HG03097 (cell line): ENCODE results near the gene DIPK1C.

Experiments used
- ATAC-seq: cut with Tn5 transposase; IDR thresholded peaks from one replicate; pipeline ENCODE4 v1.9.1; 2021; ENCODE audit not compliant: unreplicated experiment, low FRiP score

DIPK1C gene

GRCh38 chr18:74486119-74486849 is 29.2 kb upstream of the DIPK1C start:
- no peak for ATAC-seq

GRCh38 chr18:74482697-74483096 is 25.6 kb upstream of the DIPK1C start:
- ATAC-seq = no peak

GRCh38 chr18:74480149-74480651 is 23.1 kb upstream of the DIPK1C start:
- ATAC-seq = no peak

- no peak for ATAC-seq
Measured at GRCh38 chr18:74479486-74480148, 22.5 kb upstream of the DIPK1C start.

GRCh38 chr18:74478880-74479279 is 21.8 kb upstream of the DIPK1C start:
- ATAC-seq = no peak

- no peak for ATAC-seq
Measured at GRCh38 chr18:74478316-74478715, 21.2 kb upstream of the DIPK1C start.

DNA sequence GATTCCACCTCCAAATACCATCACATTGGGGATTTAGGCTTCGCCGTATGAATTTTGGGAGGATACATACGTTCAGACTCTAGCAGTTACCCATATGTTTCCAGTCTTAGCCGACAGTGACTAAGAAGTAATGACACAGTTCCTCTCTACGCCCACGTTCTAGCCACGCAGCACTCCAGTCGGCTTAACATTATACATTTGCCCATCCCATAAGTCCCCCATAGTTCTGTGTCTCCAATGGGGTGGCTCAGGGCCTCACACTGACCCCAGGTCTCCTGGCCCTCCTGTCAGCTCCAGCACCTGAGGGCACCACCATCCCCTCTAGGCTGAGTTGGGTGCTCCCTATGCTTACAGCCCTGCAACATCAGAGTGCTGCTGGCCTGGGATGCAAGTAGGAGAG is 20.7 kb upstream of the DIPK1C start:
- no peak for ATAC-seq

- ATAC-seq = no peak
Measured at GRCh38 chr18:74476140-74476539, 19.0 kb upstream of the DIPK1C start.

- no peak for ATAC-seq
Measured at GRCh38 chr18:74473976-74474640, 17.0 kb upstream of the DIPK1C start.

GRCh38 chr18:74472312-74472711 is 15.2 kb upstream of the DIPK1C start:
- no peak for ATAC-seq

DNA sequence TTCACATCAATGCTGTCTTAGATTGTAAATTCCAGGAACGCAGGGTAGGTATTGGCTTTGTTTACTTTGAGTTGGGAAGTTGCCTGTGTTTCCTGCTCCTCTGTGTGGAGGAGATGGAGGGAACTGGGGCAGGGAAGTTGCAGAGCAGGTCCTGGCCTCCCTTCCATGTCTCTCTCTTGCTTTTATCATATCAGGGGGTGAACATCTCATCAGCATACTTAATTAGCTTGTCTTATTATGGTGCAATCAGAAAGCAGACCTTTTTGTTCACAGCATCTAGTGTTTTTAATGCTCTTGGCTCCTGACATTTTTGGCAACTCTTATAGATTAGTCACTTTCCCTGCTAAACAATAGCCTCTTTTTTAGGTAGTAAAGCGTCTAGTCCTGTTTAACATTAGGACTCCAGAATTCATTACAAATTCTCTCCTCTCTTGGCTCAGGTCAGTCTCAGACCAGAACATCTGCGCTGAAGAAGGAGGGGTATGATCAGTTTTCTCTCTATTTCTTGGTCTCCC is 11.5 kb upstream of the DIPK1C start:
- ATAC-seq = no peak

DNA sequence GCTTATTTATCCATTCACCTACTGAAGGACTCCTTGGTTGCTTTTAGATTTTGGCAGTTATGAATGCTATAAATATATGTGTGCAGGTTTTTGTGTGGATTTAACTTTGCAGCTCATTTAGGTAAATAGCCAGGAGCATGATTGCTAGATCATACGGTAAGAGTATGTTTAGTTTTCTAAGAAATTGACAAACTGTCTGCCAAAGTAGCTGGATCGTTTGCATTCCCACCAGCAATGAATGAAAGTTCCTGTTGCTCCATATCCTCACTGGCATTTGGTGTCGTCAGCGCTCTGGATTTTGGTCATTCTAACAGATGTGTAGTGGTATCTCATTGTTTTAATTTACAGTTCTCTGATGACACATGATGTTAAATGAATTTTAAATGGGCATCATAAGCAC is 8.7 kb upstream of the DIPK1C start:
- ATAC-seq = no peak

- ATAC-seq = no peak
Measured at GRCh38 chr18:74463983-74464382, 6.9 kb upstream of the DIPK1C start.

GRCh38 chr18:74463254-74463653 is 6.1 kb upstream of the DIPK1C start:
- no peak for ATAC-seq

DNA sequence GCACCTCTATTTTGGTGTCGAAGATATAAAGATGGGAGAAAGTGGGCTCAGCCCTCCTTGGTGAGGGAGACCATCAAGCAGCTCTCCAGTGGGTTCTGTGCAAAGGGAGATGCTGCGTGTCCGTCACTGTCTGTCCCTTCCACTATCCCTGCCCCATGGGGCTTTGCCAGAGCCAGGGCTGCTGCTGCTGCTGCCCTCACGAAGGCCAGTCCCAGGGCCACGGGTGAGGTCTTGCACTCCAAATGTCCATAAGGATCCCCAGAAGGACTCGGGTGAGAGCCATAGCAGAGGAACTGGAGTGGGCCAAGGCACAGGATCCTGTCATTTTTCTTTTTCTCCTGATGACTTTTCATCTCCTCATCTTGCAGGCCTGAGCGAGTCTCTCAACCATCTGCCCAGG is 3.7 kb upstream of the DIPK1C start:
- no peak for ATAC-seq

DNA sequence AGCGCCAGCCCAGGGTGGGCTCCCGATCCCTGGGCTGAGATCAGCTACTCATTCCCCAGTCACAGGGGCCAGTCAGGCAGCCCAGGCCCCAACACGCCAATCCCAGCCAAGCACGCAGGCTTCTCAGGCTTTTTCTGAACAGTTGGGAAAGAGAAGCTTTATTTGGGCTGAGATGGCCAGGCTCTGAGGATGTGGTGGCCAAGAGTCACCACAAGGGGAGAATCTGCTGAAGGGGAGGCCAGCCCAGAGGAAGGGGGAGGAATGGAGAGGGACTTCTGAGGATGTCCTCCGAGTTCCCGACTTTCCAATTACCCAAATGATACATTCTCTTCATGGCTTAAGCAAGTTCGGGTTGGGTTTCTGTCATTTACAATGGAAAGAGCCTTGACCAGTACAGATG is 2.8 kb upstream of the DIPK1C start:
- no peak for ATAC-seq

- no peak for ATAC-seq
Measured at GRCh38 chr18:74457725-74458421, 765 bp upstream of the DIPK1C start.

DNA sequence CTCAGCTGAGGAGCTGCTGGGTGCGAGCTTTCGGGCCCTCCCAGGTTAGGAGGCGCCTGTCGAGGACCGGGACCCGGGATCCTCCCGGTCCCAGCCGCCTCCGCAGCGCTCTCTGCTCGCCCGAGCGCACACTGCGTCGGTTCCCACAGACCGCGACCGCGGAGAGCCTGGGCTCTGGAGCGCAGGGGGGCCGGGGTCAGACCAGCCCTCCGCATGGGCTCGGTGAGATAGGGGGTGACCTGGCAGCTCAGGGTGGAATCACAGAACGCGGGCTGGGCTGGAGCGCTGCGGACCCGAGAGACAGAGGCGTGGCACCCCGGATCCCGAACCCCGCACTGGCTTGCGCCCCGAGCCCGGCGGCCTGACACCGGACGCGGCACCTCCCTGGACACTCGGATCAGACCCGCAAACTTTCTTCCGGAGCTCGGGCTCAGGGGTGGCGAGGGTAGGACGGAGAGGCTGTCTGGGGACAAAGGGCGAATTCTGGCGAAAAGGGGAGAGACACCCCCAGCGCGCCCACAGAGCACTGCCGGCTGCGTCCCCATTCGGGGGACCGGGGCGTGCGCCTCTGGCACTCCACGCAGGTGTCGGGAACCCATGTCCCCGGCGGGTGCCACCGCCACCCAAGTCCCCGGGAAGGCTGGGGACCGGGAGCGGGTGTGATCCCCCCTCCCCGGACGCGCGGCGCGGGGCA is 612 bp downstream of the DIPK1C start:
- ATAC-seq = no peak

GRCh38 chr18:74456017-74456348 is 1.1 kb downstream of the DIPK1C start:
- ATAC-seq = no peak

GRCh38 chr18:74455386-74455785 is 1.7 kb downstream of the DIPK1C start:
- ATAC-seq = no peak
